Stimulated activated CD8-positive, alpha-beta memory T cell treated with anti-CD3 and anti-CD28 coated beads, Interleukin-4, amount 100 ng/mL, for 4 hours (primary cell): Measurements from ENCODE around the gene HBA2.
"Not testable (repeated sequence)": the region's sequence is repeated elsewhere in the genome, so short reads cannot be mapped to it uniquely, and the experiment has no call there.

Source experiments
- DNase-seq, 2 donors: peaks; one replicate each; pipeline ENCODE4 v3.0.0-alpha.2; 2020; ENCODE audit warnings: low read depth in 2 of 2, low spot score in 1 of 2

The HBA2 gene

DNA sequence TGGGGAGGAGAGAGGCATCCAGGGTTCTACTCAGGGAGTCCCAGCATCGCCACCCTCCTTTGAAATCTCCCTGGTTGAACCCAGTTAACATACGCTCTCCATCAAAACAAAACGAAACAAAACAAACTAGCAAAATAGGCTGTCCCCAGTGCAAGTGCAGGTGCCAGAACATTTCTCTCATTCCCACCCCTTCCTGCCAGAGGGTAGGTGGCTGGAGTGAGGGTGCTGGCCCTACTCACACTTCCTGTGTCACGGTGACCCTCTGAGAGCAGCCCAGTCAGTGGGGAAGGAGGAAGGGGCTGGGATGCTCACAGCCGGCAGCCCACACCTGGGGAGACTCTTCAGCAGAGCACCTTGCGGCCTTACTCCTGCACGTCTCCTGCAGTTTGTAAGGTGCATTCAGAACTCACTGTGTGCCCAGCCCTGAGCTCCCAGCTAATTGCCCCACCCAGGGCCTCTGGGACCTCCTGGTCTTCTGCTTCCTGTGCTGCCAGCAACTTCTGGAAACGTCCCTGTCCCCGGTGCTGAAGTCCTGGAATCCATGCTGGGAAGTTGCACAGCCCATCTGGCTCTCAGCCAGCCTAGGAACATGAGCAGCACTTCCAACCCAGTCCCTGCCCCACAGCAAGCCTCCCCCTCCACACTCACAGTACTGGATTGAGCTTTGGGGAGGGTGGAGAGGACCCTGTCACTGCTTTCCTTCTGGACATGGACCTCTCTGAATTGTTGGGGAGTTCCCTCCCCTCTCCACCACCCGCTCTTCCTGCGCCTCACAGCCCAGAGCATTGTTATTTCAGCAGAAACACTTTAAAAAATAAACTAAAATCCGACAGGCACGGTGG, 1.5 kb downstream of the HBA2 start:
- DNase-seq, result not testable (repeated sequence)

DNA sequence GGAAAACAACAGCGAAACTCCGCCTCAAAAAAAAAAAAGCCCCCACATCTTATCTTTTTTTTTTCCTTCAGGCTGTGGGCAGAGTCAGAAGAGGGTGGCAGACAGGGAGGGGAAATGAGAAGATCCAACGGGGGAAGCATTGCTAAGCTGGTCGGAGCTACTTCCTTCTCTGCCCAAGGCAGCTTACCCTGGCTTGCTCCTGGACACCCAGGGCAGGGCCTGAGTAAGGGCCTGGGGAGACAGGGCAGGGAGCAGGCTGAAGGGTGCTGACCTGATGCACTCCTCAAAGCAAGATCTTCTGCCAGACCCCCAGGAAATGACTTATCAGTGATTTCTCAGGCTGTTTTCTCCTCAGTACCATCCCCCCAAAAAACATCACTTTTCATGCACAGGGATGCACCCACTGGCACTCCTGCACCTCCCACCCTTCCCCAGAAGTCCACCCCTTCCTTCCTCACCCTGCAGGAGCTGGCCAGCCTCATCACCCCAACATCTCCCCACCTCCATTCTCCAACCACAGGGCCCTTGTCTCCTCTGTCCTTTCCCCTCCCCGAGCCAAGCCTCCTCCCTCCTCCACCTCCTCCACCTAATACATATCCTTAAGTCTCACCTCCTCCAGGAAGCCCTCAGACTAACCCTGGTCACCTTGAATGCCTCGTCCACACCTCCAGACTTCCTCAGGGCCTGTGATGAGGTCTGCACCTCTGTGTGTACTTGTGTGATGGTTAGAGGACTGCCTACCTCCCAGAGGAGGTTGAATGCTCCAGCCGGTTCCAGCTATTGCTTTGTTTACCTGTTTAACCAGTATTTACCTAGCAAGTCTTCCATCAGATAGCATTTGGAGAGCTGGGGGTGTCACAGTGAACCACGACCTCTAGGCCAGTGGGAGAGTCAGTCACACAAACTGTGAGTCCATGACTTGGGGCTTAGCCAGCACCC, 2.6 kb downstream of the HBA2 start:
- DNase-seq, result no peak

DNA sequence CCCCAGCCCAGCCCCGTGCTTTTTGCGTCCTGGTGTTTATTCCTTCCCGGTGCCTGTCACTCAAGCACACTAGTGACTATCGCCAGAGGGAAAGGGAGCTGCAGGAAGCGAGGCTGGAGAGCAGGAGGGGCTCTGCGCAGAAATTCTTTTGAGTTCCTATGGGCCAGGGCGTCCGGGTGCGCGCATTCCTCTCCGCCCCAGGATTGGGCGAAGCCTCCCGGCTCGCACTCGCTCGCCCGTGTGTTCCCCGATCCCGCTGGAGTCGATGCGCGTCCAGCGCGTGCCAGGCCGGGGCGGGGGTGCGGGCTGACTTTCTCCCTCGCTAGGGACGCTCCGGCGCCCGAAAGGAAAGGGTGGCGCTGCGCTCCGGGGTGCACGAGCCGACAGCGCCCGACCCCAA, 3.3 kb downstream of the HBA2 start:
- DNase-seq, result not testable (repeated sequence)

DNA sequence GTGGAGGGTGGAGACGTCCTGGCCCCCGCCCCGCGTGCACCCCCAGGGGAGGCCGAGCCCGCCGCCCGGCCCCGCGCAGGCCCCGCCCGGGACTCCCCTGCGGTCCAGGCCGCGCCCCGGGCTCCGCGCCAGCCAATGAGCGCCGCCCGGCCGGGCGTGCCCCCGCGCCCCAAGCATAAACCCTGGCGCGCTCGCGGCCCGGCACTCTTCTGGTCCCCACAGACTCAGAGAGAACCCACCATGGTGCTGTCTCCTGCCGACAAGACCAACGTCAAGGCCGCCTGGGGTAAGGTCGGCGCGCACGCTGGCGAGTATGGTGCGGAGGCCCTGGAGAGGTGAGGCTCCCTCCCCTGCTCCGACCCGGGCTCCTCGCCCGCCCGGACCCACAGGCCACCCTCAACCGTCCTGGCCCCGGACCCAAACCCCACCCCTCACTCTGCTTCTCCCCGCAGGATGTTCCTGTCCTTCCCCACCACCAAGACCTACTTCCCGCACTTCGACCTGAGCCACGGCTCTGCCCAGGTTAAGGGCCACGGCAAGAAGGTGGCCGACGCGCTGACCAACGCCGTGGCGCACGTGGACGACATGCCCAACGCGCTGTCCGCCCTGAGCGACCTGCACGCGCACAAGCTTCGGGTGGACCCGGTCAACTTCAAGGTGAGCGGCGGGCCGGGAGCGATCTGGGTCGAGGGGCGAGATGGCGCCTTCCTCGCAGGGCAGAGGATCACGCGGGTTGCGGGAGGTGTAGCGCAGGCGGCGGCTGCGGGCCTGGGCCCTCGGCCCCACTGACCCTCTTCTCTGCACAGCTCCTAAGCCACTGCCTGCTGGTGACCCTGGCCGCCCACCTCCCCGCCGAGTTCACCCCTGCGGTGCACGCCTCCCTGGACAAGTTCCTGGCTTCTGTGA, 4.1 kb downstream of the HBA2 start, which contains the start of gene HBA1:
TSS of gene HBA1 (plus strand) at position 204 of the 906 bp plus-strand sequence. CDS start at position 241, 37 bp downstream.
- DNase-seq, result not testable (repeated sequence)

DNA sequence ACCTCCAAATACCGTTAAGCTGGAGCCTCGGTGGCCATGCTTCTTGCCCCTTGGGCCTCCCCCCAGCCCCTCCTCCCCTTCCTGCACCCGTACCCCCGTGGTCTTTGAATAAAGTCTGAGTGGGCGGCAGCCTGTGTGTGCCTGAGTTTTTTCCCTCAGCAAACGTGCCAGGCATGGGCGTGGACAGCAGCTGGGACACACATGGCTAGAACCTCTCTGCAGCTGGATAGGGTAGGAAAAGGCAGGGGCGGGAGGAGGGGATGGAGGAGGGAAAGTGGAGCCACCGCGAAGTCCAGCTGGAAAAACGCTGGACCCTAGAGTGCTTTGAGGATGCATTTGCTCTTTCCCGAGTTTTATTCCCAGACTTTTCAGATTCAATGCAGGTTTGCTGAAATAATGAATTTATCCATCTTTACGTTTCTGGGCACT, 4.7 kb downstream of the HBA2 start:
- no peak for DNase-seq

DNA sequence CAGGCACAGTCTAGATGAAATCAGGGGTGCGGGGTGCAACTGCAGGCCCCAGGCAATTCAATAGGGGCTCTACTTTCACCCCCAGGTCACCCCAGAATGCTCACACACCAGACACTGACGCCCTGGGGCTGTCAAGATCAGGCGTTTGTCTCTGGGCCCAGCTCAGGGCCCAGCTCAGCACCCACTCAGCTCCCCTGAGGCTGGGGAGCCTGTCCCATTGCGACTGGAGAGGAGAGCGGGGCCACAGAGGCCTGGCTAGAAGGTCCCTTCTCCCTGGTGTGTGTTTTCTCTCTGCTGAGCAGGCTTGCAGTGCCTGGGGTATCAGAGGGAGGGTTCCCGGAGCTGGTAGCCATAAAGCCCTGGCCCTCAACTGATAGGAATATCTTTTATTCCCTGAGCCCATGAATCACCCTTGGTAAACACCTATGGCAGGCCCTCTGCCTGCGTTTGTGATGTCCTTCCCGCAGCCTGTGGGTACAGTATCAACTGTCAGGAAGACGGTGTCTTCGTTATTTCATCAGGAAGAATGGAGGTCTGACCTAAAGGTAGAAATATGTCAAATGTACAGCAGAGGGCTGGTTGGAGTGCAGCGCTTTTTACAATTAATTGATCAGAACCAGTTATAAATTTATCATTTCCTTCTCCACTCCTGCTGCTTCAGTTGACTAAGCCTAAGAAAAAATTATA, 5.4 kb downstream of the HBA2 start:
- no peak for DNase-seq

DNA sequence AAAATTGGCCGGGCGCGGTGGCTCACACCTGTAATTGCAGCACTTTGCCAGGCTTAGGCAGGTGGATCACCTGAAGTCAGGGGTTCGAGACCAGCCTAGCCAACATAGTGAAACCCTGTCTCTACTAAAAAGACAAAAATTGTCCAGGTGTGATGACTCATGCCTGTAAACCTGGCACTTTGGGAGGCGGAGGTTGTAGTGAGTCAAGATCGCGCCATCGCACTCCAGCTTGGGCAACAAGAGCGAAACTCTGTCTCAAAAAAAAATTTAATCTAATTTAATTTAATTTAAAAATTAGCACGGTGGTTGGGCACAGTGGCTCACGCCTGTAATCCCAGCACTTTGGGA, 6.0 kb downstream of the HBA2 start:
- DNase-seq, result no peak

DNA sequence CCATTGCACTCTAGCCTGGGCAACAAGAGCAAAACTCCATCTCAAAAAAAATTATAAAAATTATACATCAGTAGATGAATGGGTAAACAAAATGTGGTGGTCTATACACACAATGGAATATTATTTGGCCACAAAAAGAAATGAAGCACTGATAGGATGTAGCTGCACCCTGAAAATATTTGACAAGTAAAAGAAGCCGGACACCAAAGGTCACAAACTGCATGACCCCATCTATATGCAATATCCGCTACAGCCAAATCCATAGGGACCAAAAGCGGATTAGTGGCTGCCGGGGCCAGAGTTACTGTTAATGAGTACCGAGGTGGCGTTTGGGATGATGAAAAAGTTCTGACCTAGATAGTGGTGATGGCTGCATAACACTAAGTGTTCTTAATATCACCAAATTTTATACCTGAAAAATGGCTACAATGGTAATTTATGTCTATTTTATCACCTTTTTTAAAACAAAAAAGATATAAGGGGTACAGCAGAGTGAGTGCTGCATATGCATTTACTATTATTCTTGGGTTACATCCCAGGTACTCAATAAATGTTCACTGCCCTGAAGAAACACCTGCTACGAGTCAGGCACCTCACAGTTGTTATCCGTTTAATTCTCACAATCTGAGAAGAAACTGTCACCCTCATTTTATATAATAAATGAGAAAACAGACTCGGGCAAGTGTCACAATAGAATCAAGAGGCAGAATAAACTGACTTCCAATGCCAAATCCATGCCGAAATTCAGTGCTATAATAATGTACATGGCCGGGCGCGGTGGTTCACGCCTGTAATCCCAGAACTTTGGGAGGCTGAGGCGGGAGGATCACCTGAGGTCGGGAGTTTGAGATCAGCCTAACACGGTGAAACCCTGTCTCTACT, 6.8 kb downstream of the HBA2 start:
- DNase-seq, result no peak

DNA sequence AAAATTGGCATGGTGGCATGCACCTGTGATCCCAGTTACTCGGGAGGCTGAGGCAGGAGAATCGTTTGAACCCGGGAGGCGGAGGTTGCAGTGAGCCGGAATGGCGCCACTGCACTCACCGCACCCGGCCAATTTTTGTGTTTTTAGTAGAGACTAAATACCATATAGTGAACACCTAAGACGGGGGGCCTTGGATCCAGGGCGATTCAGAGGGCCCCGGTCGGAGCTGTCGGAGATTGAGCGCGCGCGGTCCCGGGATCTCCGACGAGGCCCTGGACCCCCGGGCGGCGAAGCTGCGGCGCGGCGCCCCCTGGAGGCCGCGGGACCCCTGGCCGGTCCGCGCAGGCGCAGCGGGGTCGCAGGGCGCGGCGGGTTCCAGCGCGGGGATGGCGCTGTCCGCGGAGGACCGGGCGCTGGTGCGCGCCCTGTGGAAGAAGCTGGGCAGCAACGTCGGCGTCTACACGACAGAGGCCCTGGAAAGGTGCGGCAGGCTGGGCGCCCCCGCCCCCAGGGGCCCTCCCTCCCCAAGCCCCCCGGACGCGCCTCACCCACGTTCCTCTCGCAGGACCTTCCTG, 7.5 kb downstream of the HBA2 start, which contains the start of gene HBQ1:
TSS of gene HBQ1 (plus strand) at position 359 of the 575 bp plus-strand sequence. CDS start at position 387, 28 bp downstream.
- DNase-seq, result peak; percentile 6 to 20

DNA sequence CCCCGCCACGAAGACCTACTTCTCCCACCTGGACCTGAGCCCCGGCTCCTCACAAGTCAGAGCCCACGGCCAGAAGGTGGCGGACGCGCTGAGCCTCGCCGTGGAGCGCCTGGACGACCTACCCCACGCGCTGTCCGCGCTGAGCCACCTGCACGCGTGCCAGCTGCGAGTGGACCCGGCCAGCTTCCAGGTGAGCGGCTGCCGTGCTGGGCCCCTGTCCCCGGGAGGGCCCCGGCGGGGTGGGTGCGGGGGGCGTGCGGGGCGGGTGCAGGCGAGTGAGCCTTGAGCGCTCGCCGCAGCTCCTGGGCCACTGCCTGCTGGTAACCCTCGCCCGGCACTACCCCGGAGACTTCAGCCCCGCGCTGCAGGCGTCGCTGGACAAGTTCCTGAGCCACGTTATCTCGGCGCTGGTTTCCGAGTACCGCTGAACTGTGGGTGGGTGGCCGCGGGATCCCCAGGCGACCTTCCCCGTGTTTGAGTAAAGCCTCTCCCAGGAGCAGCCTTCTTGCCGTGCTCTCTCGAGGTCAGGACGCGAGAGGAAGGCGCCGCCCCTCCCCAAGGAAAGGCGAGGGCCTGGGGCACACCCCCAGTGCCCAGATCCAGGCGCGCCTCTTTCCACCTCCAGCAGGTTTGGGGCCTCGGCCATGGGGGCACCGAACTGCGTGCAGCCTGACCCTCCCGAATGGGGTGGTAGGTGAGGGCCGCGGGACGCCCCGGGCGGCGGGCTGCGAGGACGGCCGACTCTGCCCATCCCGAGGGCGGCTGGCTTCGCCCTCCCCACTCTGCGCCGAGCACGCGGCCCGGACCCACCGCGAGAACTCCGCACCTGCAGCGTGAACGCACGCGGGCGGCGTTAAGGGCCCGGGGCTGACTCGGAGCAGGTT, 8.2 kb downstream of the HBA2 start:
- DNase-seq, result peak in 1 of 2 donors; percentile 65

DNA sequence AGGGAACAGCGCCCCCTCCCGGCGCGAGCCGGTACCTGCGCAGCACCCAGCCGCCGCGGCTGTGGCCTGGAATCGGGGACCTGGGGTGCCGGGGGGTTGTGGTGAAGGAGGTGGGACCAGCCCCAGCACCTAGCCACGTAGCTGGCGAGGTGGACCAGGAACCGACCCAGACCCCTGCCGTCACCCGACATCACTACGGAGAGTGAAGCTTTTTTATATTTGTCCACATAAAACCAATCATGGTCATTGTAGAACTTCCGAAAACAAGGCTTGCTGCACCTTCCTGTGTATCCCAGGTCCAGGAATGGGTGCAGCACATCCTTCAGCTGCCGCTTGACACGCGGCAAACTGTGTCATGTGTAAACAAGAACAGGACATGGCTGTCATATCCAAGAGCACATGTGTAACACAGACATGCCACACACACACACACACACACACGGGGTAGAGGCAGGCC, 8.9 kb downstream of the HBA2 start:
- peak in 1 of 2 donors; percentile 69 for DNase-seq

DNA sequence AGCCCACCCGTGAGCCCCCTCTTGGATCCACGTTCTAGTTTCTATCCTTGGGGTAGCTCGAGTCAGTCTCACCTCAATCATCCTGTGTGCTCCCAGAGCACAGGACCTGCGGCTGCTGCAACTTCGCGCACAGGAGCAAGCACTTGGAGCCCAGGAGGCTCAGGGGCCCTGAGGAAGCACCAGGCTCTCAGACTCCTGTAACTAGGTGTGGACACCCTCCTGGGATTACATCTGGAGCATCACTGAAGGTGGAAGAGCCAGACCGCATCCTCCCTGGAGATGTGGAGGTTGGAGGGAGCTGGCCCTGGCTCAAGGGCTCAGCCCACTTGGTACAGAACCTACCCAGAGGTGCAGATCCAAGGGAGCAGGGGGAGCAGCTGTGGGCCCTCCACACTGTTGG, 10.3 kb downstream of the HBA2 start:
- DNase-seq, result no peak

DNA sequence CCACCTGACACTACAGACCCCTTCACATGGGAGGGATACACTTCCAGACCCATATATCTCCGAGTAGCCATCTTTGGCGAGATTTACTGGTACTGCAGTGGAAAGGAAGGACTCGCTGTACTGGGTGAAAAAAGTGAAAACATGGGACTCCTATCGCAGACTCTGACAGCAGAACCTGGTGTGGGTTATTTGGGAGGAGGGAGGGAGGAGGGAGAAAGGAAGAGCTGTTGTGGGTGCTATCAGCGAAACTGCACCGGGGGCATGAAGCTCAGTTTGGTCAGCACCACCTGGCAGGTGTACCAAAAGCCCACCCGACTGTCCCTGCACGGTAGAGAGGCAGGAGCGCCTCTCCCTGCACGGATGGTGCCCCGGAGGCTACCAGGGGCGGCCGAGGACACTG, 12.5 kb downstream of the HBA2 start:
- no peak for DNase-seq

DNA sequence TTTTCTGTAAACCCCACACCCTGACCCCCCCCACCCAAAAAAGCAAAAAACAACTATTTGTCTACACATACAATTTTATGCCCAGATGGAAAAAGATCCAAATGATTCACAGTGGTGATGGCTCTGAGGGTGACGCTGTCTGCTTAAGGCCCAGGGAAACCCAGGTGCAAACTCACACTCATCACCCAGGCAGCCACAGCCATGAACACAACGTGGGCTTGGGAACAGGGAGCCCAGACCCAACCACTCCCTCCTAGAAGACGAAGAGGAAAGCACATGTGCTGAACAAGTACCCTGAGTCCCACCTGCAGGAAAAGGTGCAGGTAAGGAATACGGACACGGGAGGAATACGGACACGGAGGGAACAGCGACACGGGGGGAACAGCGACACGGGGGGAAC, 13.0 kb downstream of the HBA2 start:
- no peak for DNase-seq

DNA sequence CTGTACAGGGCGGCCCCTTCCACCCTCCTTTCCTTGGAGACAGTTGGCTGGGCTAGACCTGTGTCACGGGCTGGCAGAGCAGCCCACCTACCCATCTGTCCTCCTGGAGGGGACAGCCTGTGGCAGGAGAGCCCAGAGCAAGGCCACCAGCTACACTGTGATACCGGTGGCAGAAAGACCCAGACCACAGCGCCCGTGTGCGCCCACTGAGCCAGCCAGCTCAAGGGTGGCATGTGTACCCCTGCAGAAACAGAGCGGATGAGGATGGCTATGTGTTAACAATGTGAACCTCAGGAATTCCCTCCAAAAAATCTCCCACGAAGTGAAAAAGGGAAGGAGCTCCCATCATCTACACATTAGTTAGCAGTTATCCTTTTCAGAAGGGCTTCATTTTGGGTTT, 14.7 kb downstream of the HBA2 start:
- no peak for DNase-seq

DNA sequence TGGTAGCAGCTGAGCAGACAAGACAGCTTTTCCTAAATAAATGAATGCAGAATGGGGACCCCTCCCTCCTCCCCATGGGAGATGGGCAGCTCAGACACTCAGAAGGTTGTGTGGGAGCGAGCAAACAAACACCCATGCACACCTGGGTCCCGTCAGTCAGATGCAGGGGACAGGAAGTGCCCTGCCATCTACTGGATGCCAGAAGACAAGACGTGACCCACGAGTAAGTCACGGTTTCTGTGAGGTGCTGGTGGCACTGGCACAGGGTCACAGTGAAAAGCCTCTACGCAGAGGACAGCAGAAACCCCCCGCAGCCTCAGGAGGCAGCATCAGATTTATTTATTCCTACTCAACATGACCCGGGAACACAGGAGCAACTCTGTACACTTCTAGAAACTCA, 16.0 kb downstream of the HBA2 start:
- DNase-seq, result no peak

DNA sequence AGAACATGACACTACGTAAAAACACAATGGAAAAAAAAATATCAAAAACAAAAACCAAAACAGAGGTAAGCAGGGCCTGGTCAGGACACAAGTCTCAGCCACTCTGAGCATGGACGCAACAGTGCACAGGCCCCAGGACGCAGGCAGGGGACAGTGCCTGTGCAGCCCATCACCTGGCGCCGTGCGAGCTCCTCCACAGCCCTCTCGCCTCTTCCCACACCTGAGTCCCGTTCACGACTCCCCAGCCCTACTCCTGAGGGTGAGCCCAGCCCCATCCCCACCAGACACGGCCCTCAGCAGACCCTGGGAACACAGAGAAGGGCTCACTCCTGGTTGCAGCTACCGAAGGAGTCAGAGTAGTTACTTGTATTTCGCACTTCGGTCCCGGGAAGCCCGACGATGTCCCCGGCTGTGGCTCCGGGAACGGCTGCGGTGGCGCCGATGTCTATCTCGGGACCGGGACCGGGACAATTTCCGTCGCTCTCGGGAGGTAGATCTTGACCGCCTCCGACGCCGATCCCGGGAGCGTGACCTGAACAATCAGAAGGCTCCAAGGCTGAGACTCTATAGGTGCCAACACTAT, 17.0 kb downstream of the HBA2 start:
- no peak for DNase-seq
